ENCODE data around the gene PAPPA2. TPM values are rescaled to one million over a fixed set of nuclear protein-coding genes. Genes with fewer than 3 reads are reported as not detected.

Gene PAPPA2
- total and polyA plus RNA-seq, 2 of the 8 experiments (the other 6 are each of a cell fraction or from before 2014, with no cell fraction given), result 0.08 to 0.88 TPM

DNA sequence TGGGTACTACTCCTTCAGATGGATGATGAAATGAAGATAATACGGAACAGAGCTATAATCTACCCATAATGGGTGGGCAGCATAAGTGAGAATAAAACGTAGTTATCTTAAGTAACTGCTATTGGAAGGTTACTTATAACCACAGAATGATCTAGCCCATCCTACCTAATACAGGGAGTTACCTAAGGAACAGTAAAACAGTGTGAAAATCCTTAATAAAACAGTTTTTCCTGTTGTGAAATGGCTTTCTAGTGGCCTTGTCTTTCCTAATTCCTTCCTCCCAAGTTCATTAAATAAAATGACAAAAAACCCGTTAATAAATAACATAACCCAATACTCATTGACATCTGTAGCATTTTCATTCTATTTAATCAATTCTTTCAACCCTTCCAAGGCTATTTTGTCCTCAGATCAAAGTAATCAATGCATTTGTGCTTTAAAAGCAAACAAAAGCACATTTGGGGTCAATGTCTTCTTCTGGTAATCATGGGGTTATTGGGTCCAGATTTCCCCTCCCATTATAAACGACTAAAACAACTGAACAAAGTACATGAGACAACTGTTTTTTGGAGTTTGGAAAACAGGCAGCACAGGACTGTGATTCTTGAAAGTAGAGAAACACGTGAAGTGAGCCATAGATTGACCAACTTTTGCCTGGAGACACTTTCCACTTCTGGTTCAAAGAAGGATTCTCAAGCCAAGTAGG, 42.0 kb downstream of the PAPPA2 start:
- Histone ChIP-seq H4K91ac (replicated peaks; ENCODE audit: insufficient read length, low read length) (no peak overlapping the region), H2BK120ac (replicated peaks; ENCODE audit: low read depth, low read length) (no peak overlapping the region), H4K8ac (ENCODE audit: extremely low read depth, insufficient read depth, low read length) (no peak overlapping the region), H2AK5ac (ENCODE audit: low read depth, low read length) (no peak overlapping the region), H3K23me2 (ENCODE audit: low read depth, low read length) (no peaks in the 10 kb centered on the region), H2AFZ (ENCODE audit: low read length) (no peak overlapping the region), H3K18ac (ENCODE audit: extremely low read depth, low read length) (no peak overlapping the region), H3K9me3 (ENCODE audit: insufficient read depth in 2 of 2, low read depth in 1 of 2, low read length in 1 of 2) (no peaks in the 10 kb centered on the region), H3K23ac (ENCODE audit: insufficient read length) (no peak overlapping the region), H3K4me2 (ENCODE audit: insufficient read depth in 1 of 2, low read depth in 2 of 2, low read length in 2 of 2) (no peak overlapping the region), H3K4me1 (replicated peaks in 1 of 4; ENCODE audit: control insufficient read depth in 3 of 4, insufficient read depth in 4 of 4, low read length in 3 of 4) (no peaks in the 10 kb centered on the region), H4K20me1 (replicated peaks in 1 of 2; ENCODE audit: control insufficient read depth in 1 of 2, insufficient read depth in 2 of 2, low read length in 2 of 2) (no peaks in the 10 kb centered on the region), H3K27me3 (replicated peaks in 1 of 4; ENCODE audit: control insufficient read depth in 3 of 4, extremely low read depth in 1 of 4, insufficient read depth in 3 of 4, low read length in 3 of 4) (no peaks in the 10 kb centered on the region), H3K36me3 (ENCODE audit: control insufficient read depth in 2 of 4, insufficient read depth in 4 of 4, low read length in 3 of 4) (no peaks in the 10 kb centered on the region), H2BK5ac (ENCODE audit: low read depth, low read length) (no peak overlapping the region), H3K79me2 (ENCODE audit: control insufficient read depth in 1 of 2, insufficient read depth in 2 of 2, low read length in 2 of 2) (no peaks in the 10 kb centered on the region), H3K4me3 (ENCODE audit: extremely low read depth in 1 of 4, insufficient read depth in 2 of 4, low read depth in 3 of 4, low read length in 4 of 4) (no peak overlapping the region), H3K56ac (replicated peaks; ENCODE audit: insufficient read length, low read depth, low read length) (no peak overlapping the region), H3K27ac (ENCODE audit: low read depth, low read length) (no peak overlapping the region), H4K5ac (ENCODE audit: insufficient read length, low read depth, low read length) (no peak overlapping the region), H3K14ac (ENCODE audit: insufficient read length) (no peak overlapping the region), H3K4ac (replicated peaks; ENCODE audit: insufficient read length, low read depth, low read length) (no peak overlapping the region), H3K9ac (replicated peaks in 1 of 4; ENCODE audit: extremely low read depth in 1 of 4, low read depth in 3 of 4, low read length in 3 of 4) (no peak overlapping the region), H2BK15ac (ENCODE audit: low read length) (no peak overlapping the region), H2BK12ac (ENCODE audit: low read depth, low read length) (no peak overlapping the region), H2BK20ac (ENCODE audit: low read length) (no peak overlapping the region), H3K79me1 (ENCODE audit: low read depth, low read length) (no peaks in the 10 kb centered on the region)
- CTCF ChIA-PET (ENCODE audit: partially characterized antibody), result no interaction called here
- WGBS, 2 experiments (ENCODE audit: extremely low coverage in 1 of 2, insufficient coverage in 1 of 2, insufficient read length in 1 of 2, insufficient replicate concordance in 2 of 2, low coverage in 1 of 2, low lambda C conversion rate in 2 of 2, missing lambda C conversion rate in 1 of 2), result 93 to 100% methylated on average over 1 to 5 of the region's 5 CpGs
- POLR2A ChIA-PET (ENCODE audit: partially characterized antibody), result no interaction called here
- TF ChIP-seq E2F6 (IDR thresholded peaks at IDR 0.05), result no peak
- no peak for TF ChIP-seq KDM4A (IDR thresholded peaks at IDR 0.05; ENCODE audit: low read depth, low read length, severe bottlenecking)
- no peak for TF ChIP-seq BACH1 (IDR thresholded peaks at IDR 0.05; ENCODE audit: low read length)
- TF ChIP-seq RAD21 (IDR thresholded peaks at IDR 0.05 in 1 of 2, conservative IDR thresholded peaks at IDR 0.05 in 1 of 2; ENCODE audit: low read depth in 2 of 2, low read length in 2 of 2), result no peak
- no peak for TF ChIP-seq SUZ12 (IDR thresholded peaks at IDR 0.05; ENCODE audit: low read length)
- no peak for TF ChIP-seq TCF12 (IDR thresholded peaks at IDR 0.05; ENCODE audit: low read depth, low read length)
- no peak for TF ChIP-seq PHF8 (conservative IDR thresholded peaks at IDR 0.05; ENCODE audit: low read depth, low read length)
- TF ChIP-seq, protein P1, sequence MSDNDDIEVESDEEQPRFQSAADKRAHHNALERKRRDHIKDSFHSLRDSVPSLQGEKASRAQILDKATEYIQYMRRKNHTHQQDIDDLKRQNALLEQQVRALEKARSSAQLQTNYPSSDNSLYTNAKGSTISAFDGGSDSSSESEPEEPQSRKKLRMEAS (IDR thresholded peaks at IDR 0.05), result no peak
- TF ChIP-seq CBX5 (IDR thresholded peaks at IDR 0.05; ENCODE audit: low read depth, low read length), result no peak
- no peak for TF ChIP-seq SP4 (IDR thresholded peaks at IDR 0.05; ENCODE audit: low read length)
- DNase-seq (ENCODE audit: low read depth in 1 of 2, low spot score in 2 of 2) (no peak), FAIRE-seq (no peak)
